GM10266 (cell line): ENCODE data around the gene RABGAP1L.
A peak's percentile ranks its signal among the peaks of the same experiment; 100 is the strongest.
"Not testable (repeated sequence)": the region's sequence is repeated elsewhere in the genome, so short reads cannot be mapped to it uniquely, and the experiment has no call there.

ENCODE experiments used
- DNase-seq: peaks from one replicate; pipeline ENCODE4 v3.0.0; 2012; ENCODE audit errors: extremely low spot score
- TF ChIP-seq, protein P1 (sequence below): IDR thresholded peaks from 2 replicates; pipeline ENCODE4 v1.5.1; 2012; ENCODE audit warnings: mild to moderate bottlenecking, low read depth; ENCODE audit not compliant: control insufficient read depth, insufficient read depth; ENCODE audit errors: missing control alignments

Gene RABGAP1L

DNA sequence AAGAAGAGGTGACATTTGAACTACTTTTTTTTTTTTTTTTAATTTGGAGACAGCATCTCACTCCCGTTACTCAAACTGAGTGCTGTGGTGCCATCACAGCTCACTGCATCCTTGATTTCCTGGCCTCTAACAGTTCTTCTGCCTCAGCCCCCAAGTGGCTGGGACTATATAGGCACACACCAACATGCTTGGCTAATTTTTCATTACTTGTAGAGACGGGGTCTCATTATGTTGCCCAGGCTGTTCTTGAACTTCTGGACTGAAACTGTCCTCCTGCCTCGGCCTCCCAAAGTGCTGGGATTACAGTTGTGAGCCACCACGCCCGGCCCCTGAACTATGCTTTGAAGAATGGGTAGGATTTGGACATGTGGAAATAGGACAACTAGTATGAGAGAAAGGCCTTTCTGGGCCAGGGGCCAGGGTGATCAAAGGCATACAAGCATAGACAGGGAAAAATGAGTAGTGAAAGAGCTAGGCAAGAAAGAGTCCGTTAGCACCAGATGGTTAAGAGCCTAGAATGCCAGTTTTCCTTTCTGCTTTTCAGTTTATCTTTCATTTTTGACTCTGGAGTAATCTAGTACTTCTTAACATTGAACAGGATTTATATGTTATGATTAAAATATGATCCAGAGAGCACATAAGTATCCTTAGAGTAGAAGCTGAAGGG lies 6.3 kb downstream of the RABGAP1L start:
- no peak for DNase-seq
- TF ChIP-seq, protein P1, sequence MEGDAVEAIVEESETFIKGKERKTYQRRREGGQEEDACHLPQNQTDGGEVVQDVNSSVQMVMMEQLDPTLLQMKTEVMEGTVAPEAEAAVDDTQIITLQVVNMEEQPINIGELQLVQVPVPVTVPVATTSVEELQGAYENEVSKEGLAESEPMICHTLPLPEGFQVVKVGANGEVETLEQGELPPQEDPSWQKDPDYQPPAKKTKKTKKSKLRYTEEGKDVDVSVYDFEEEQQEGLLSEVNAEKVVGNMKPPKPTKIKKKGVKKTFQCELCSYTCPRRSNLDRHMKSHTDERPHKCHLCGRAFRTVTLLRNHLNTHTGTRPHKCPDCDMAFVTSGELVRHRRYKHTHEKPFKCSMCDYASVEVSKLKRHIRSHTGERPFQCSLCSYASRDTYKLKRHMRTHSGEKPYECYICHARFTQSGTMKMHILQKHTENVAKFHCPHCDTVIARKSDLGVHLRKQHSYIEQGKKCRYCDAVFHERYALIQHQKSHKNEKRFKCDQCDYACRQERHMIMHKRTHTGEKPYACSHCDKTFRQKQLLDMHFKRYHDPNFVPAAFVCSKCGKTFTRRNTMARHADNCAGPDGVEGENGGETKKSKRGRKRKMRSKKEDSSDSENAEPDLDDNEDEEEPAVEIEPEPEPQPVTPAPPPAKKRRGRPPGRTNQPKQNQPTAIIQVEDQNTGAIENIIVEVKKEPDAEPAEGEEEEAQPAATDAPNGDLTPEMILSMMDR: peak; percentile 17

DNA sequence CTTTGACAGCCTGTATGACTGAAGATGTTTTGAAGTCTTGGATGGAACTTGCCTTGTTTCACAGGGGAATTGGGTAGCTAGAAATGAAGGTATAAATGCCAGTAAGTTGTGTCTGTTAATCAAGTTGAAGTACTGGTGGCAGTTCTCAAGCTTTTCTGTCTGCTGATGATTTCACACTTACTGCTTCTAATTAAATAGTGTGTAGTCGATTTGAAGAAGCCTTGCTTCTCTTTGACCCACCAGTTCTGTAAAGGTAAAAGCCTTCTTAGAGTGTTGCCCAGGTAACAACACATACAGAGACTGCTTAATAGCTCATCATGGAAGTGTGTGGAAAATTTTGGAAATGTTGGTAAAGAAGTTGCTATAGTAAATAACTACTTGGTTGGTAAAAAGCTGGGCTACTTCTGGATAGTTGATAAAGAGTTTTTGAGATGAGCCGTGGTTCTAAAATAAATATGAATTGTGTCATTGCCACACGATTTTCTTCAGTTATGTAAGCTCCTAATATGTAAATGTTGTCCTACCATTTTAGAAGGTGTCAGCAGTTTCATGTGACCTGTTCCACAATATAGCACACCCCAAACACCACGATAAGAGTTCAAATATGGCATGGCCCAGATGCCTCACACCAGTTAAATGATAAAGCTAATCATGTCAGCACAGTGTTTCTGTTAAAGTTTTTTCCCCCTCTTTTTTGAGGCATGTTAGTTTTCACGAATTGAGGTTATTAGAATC lies 7.4 kb downstream of the RABGAP1L start:
- TF ChIP-seq, protein P1: no peak
- no peak for DNase-seq

DNA sequence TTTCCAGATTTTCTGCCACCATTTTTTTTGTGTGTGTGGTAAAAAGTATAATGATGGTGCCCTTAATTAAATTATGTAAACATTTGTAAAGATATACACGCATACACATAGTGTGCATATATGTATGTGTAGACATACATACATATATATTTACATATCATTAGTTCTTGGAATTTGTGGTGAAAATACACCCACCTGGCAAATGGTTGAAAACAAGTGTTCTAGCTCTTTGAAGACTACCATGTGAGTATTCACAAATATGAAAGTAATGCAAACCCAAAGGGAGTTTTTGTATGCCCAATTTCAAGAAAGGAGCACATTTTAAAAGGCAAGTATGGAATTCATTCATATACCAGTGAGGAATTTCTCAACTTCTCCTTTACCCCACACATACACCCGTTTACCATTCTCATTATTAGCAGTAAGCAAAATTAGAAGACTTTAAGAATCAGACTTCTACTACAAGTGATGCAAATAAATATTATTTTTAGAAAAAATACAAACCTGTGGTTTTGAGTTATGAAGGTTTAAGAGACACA lies 8.0 kb downstream of the RABGAP1L start:
- DNase-seq: no peak
- TF ChIP-seq, protein P1: no peak

DNA sequence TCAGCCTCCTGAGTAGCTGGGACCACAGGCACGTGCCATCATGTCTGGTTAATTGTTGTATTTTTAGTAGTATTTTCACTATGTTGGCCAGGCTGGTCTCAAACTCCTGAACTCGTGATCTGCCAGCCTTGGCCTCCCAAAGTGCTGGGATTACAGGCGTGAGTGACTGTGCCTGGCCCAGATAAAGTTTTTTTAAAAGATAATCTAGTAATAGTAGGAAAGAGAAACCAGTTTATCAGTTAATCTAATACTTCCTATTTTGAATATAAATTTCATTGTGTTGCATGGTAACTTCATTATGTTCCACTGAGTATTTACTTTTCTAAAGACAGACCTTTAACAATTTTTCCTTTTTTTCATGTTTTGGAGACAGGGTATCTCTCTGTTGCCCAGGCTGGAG lies 10.0 kb downstream of the RABGAP1L start:
- TF ChIP-seq, protein P1: no peak
- no peak for DNase-seq

DNA sequence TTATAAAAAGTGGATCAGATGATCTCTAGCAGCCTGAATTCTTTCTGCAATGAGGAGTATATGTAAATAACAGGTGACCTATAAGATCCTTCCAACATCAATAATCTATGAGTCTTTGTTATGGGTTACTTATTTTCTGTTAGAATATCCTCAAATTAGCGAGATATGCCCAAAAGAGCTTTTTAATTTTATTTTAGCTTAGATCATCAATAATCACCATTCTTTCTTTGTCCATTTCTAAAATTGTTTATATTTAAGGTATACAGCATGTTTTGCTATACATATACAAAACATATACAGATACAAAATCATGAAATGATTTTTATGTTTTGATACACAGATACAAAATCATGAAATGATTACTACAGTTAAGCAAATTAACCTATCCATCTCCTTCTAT lies 11.8 kb downstream of the RABGAP1L start:
- no peak for DNase-seq
- TF ChIP-seq, protein P1: no peak

DNA sequence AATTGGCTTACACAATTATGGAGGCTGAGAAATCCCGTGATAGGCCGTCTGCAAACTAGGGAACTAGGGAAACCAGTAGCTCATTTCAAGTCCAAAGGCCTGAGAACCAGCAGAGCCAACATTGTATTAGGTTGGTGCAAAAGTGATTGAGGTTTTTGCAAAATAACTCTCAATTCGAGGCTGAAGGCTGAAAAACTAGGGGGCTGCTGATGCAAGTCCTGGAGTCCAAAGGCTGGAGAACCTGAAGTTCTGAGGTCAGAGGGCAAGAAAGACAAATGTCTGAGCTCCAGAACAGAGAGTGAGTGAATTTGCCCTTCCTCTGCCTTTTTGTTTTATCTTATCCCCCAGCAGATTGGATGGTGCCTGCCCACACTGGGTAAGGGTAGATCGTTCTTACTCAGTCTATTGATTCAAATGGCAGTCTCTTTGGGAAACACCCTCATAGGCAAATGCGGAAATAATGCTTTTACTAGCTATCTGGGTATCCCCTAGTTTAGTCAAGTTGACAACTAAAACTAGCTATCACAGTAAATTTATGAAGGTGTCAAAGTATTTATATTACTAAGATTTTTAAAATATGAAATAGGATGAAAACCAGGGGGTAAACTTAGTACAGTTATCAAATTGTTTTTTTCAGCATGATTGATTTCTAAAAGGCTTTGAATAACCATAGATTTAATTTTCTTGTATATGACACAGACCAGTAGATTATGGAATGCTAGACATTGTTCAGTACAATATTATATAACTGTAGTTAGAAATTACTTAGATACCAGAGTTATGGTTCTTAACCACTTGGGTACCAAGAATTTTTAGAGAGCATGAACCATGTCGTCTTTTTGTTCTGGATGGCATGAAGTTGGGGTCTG lies 15.4 kb downstream of the RABGAP1L start:
- DNase-seq: no peak
- TF ChIP-seq, protein P1: no peak

DNA sequence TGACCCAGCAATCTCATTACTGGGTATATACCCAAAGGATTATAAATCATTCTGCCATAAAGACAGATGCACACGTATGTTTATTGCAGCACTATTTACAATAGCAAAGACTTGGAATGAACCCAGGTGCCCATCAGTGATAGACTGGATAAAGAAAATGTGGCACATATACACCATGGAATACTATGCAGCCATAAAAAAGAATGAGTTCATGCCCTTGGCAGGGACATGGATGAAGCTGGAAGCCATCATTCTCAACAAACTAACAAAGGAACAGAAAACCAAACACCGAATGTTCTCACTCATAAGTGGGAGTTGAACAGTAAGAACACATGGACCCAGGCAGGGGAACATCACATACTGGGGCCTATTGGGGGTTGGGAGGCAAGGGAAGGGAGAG lies 19.1 kb downstream of the RABGAP1L start:
- DNase-seq: not testable (repeated sequence)
